Activated naive CD4-positive, alpha-beta T cell treated with anti-CD3 and anti-CD28 coated beads, Interleukin-2, amount 50 U/mL, for 72 hours (primary cell): ENCODE results near the gene CALR. TPM values are rescaled to one million over a fixed set of nuclear protein-coding genes. Genes with fewer than 3 reads are reported as not detected.
"Not testable (repeated sequence)": the region's sequence is repeated elsewhere in the genome, so short reads cannot be mapped to it uniquely, and the experiment has no call there.

ENCODE experiments used
- ATAC-seq, 2 donors: fragments of 150-1000 bp; cut with Tn5 transposase; 2 replicates each; pipeline ENCODE4 v1.10.0; 2021; ENCODE audit warnings: mild to moderate bottlenecking in 2 of 2, moderate library complexity in 2 of 2
- DNase-seq, 2 donors: peaks; one replicate each; pipeline ENCODE4 v3.0.0; 2021 to 2022; ENCODE audit warnings: low spot score in 2 of 2
- H3K27ac Mint-ChIP-seq, 2 donors: one replicate each; pipeline ENCODE4 v1.8.0; 2022; ENCODE audit warnings: mild to moderate bottlenecking in 2 of 2, mixed read lengths in 2 of 2
- H3K36me3 Mint-ChIP-seq, 2 donors: one replicate each; pipeline ENCODE4 v1.8.0; 2022; ENCODE audit warnings: mixed read lengths in 2 of 2
- H3K9me3 Mint-ChIP-seq, 2 donors: one replicate each; pipeline ENCODE4 v1.8.0; 2022; ENCODE audit warnings: mixed read lengths in 2 of 2
- total RNA-seq, 2 donors: library from RNA; stranded (reverse); gene quantifications; one replicate each; pipeline ENCODE4 v1.2.3, GENCODE V29; 2022

Gene CALR
- total RNA-seq, 2 donors from 2014 or later: 505 to 624 TPM

GRCh38 chr19:12946092-12946721 lies 7.8 kb downstream of the CALR start:
- H3K9me3 Mint-ChIP-seq: no peaks in the 10 kb centered on the region
- peak overlapping the region; percentile 97 to 98 for H3K27ac Mint-ChIP-seq
- DNase-seq: peak in 1 of 2 donors; percentile 59
- peak; percentile 43 to 58 for ATAC-seq
- H3K36me3 Mint-ChIP-seq: peaks cover 45 to 61% of the 10 kb centered on the region in 2 donors

GRCh38 chr19:12946731-12947496 lies 8.5 kb downstream of the CALR start:
- DNase-seq (no peak), ATAC-seq (no peak)
- peak overlapping the region; percentile 97 to 98 for H3K27ac Mint-ChIP-seq
- H3K9me3 Mint-ChIP-seq: no peaks in the 10 kb centered on the region
- peaks cover 45 to 60% of the 10 kb centered on the region in 2 donors for H3K36me3 Mint-ChIP-seq

- no peak for DNase-seq
- Mint-ChIP-seq H3K9me3 (no peaks in the 10 kb centered on the region), H3K27ac (peak overlapping the region; percentile 53 to 98), H3K36me3 (peaks cover 45 to 58% of the 10 kb centered on the region in 2 donors)
- no peak for ATAC-seq
These were observed 9.5 kb downstream of the CALR start for GRCh38 chr19:12947702-12948611.

- Mint-ChIP-seq H3K36me3 (peaks cover 37 to 51% of the 10 kb centered on the region in 2 donors), H3K9me3 (no peaks in the 10 kb centered on the region), H3K27ac (peak overlapping the region; percentile 53 to 77)
- ATAC-seq: no peak
- no peak for DNase-seq
These were observed 10.4 kb downstream of the CALR start for GRCh38 chr19:12948612-12949362.

- peak overlapping the region; percentile 58 to 92 for H3K27ac Mint-ChIP-seq
- peaks cover 36 to 50% of the 10 kb centered on the region in 2 donors for H3K36me3 Mint-ChIP-seq
- no peak for ATAC-seq
- H3K9me3 Mint-ChIP-seq: no peaks in the 10 kb centered on the region
- no peak for DNase-seq
These were observed 11.2 kb downstream of the CALR start for GRCh38 chr19:12949363-12950283.

GRCh38 chr19:12952050-12952449 lies 13.6 kb downstream of the CALR start:
- not testable (repeated sequence) for DNase-seq, H3K9me3 Mint-ChIP-seq, ATAC-seq
- Mint-ChIP-seq H3K27ac (peak overlapping the region in 1 of 2 donors; percentile 11), H3K36me3 (peaks cover 15 to 46% of the 10 kb centered on the region in 2 donors)

- no peak for DNase-seq
- H3K9me3 Mint-ChIP-seq: no peaks in the 10 kb centered on the region
- peak overlapping the region in 1 of 2 donors; percentile 55 for H3K27ac Mint-ChIP-seq
- peaks cover 13 to 46% of the 10 kb centered on the region in 2 donors for H3K36me3 Mint-ChIP-seq
- ATAC-seq: no peak
These were observed 14.2 kb downstream of the CALR start for GRCh38 chr19:12952488-12953137.

GRCh38 chr19:12953138-12953798 lies 14.9 kb downstream of the CALR start:
- DNase-seq (no peak), ATAC-seq (no peak)
- Mint-ChIP-seq H3K36me3 (peaks cover 11 to 45% of the 10 kb centered on the region in 2 donors), H3K27ac (no peak overlapping the region), H3K9me3 (no peaks in the 10 kb centered on the region)

- H3K36me3 Mint-ChIP-seq: peaks cover 11 to 41% of the 10 kb centered on the region in 2 donors
- no peaks in the 10 kb centered on the region for H3K9me3 Mint-ChIP-seq
- DNase-seq (no peak), ATAC-seq (no peak)
- H3K27ac Mint-ChIP-seq: peak overlapping the region; percentile 82 to 92
These were observed 15.6 kb downstream of the CALR start for GRCh38 chr19:12953799-12954611.

GRCh38 chr19:12954612-12954962 lies 16.2 kb downstream of the CALR start:
- H3K9me3 Mint-ChIP-seq: no peaks in the 10 kb centered on the region
- ATAC-seq (peak in 1 of 2 donors; percentile 30), DNase-seq (no peak)
- H3K27ac Mint-ChIP-seq: peak overlapping the region; percentile 82 to 92
- H3K36me3 Mint-ChIP-seq: peaks cover 9 to 38% of the 10 kb centered on the region in 2 donors

GRCh38 chr19:12955575-12955974 lies 17.2 kb downstream of the CALR start:
- not testable (repeated sequence) for DNase-seq, H3K9me3 Mint-ChIP-seq, ATAC-seq
- peak overlapping the region; percentile 82 to 91 for H3K27ac Mint-ChIP-seq
- peaks cover 0 to 29% of the 10 kb centered on the region in 2 donors for H3K36me3 Mint-ChIP-seq

- Mint-ChIP-seq H3K9me3 (no peaks in the 10 kb centered on the region), H3K36me3 (peaks cover 0 to 29% of the 10 kb centered on the region in 2 donors)
- ATAC-seq: no peak
These were observed 17.6 kb downstream of the CALR start for GRCh38 chr19:12955996-12956395.

GRCh38 chr19:12956446-12957388 lies 18.3 kb downstream of the CALR start, which contains the start of gene GADD45GIP1:
TSS of gene GADD45GIP1 (minus strand) at chr19:12957223. CDS start at chr19:12957212, 11 bp downstream.
- Mint-ChIP-seq H3K36me3 (peaks cover 0 to 26% of the 10 kb centered on the region in 2 donors), H3K9me3 (no peaks in the 10 kb centered on the region), H3K27ac (peak within 1 kb of the TSS; percentile 82 to 99)
- peak; percentile 89 to 93 for ATAC-seq
- peak; percentile 76 to 92 for DNase-seq

More at GRCh38 chr19:12955996-12956395, 17.6 kb downstream of the CALR start:
- no peak for DNase-seq
- H3K27ac Mint-ChIP-seq: peak overlapping the region; percentile 82 to 90
